ENCODE data around the gene LRR1. TPM values are rescaled to one million over a fixed set of nuclear protein-coding genes. Genes with fewer than 3 reads are reported as not detected.
A peak's percentile ranks its signal among the peaks of the same experiment; 100 is the strongest.

The LRR1 gene
- 1 to 10 TPM; 6.2 to 7.4 TPM for total RNA-seq
- long read RNA-seq, partial matches to known transcripts, result 0 of 4 reads
- long read RNA-seq, other reads (novel, unspliced or antisense), result 0 of 4 reads

GRCh38 chr14:49598485-49599300, at the start of gene LRR1:
Gene LRR1, plus strand, starts transcription at chr14:49598940. Its CDS starts 81 bp downstream, at chr14:49599021.
- peak; percentile 89 for DNase-seq
- intact Hi-C loops (cut with DNase I), result no loop called here
- peak; percentile 90 for ATAC-seq

- ATAC-seq (no peak), DNase-seq (no peak)
- intact Hi-C loops (cut with DNase I), result no loop called here
Measured at GRCh38 chr14:49549446-49549845, 49.3 kb upstream of the LRR1 start.

GRCh38 chr14:49549881-49550280, 48.9 kb upstream of the LRR1 start:
- ATAC-seq (peak in 1 of 2 donors; percentile 53), DNase-seq (no peak)
- intact Hi-C loops (cut with DNase I), result no loop called here

- intact Hi-C loops (cut with DNase I), result no loop called here
- DNase-seq, result no peak
- ATAC-seq, result peak in 1 of 2 donors; percentile 57
Measured at GRCh38 chr14:49550286-49551184, 48.2 kb upstream of the LRR1 start.

GRCh38 chr14:49551569-49551968, 47.2 kb upstream of the LRR1 start:
- ATAC-seq (no peak), DNase-seq (no peak)

GRCh38 chr14:49553106-49553505, 45.6 kb upstream of the LRR1 start:
- no peak for DNase-seq
- no peak for ATAC-seq
- intact Hi-C loops (cut with DNase I), result no loop called here

More at GRCh38 chr14:49551569-49551968, 47.2 kb upstream of the LRR1 start:
- intact Hi-C loops (cut with DNase I), result no loop called here

GRCh38 chr14:49553892-49554291, 44.8 kb upstream of the LRR1 start:
- ATAC-seq, result no peak
- no peak for DNase-seq

GRCh38 chr14:49559979-49560768, 38.6 kb upstream of the LRR1 start:
- DNase-seq (no peak), ATAC-seq (no peak)
- intact Hi-C loops (cut with DNase I), result no loop called here

More at GRCh38 chr14:49553892-49554291, 44.8 kb upstream of the LRR1 start:
- intact Hi-C loops (cut with DNase I), result no loop called here

- ATAC-seq (no peak), DNase-seq (no peak)
- intact Hi-C loops (cut with DNase I), result no loop called here
Measured at GRCh38 chr14:49566714-49567113, 32.0 kb upstream of the LRR1 start.

- intact Hi-C loops (cut with DNase I), result no loop called here
- no peak for ATAC-seq
- DNase-seq, result no peak
Measured at GRCh38 chr14:49569281-49569680, 29.5 kb upstream of the LRR1 start.

- ATAC-seq (no peak), DNase-seq (no peak)
- intact Hi-C loops (cut with DNase I), result no loop called here
Measured at GRCh38 chr14:49574038-49574437, 24.7 kb upstream of the LRR1 start.

- intact Hi-C loops (cut with DNase I), result no loop called here
- DNase-seq, result no peak
- ATAC-seq, result no peak
Measured at GRCh38 chr14:49578141-49578540, 20.6 kb upstream of the LRR1 start.

GRCh38 chr14:49579841-49580240, 18.9 kb upstream of the LRR1 start:
- intact Hi-C loops (cut with DNase I), result no loop called here
- ATAC-seq (no peak), DNase-seq (no peak)

GRCh38 chr14:49581209-49582112, 17.3 kb upstream of the LRR1 start:
- DNase-seq (no peak), ATAC-seq (no peak)
- intact Hi-C loops (cut with DNase I), result no loop called here

- intact Hi-C loops (cut with DNase I), result no loop called here
- no peak for ATAC-seq
- DNase-seq, result no peak
Measured at GRCh38 chr14:49582113-49582977, 16.4 kb upstream of the LRR1 start.

GRCh38 chr14:49583629-49584028, 15.1 kb upstream of the LRR1 start:
- intact Hi-C loops (cut with DNase I), result no loop called here
- DNase-seq, result no peak
- ATAC-seq, result no peak

GRCh38 chr14:49584058-49584457, 14.7 kb upstream of the LRR1 start:
- no peak for ATAC-seq
- intact Hi-C loops (cut with DNase I), result no loop called here
- no peak for DNase-seq

Measured in left cardiac atrium (tissue), 4 donors.